HFF-Myc (cell line): ENCODE data around the gene NTM.

Source experiments
- DNase-seq: peaks from one replicate; pipeline ENCODE4 v3.0.0-alpha.2; 2011; ENCODE audit warnings: low read depth; ENCODE audit errors: extremely low read depth
- H3K4me3 ChIP-seq: replicated peaks from 2 replicates; pipeline ENCODE4 v1.5.1; 2011; ENCODE audit warnings: low read depth, mild to moderate bottlenecking, control low read depth, low read length
- TF ChIP-seq, protein P1 (sequence below): IDR thresholded peaks from 2 replicates; pipeline ENCODE4 v1.5.1; 2012; ENCODE audit warnings: mild to moderate bottlenecking, low read depth, low read length, control low read depth; ENCODE audit errors: missing control alignments

Gene NTM

DNA sequence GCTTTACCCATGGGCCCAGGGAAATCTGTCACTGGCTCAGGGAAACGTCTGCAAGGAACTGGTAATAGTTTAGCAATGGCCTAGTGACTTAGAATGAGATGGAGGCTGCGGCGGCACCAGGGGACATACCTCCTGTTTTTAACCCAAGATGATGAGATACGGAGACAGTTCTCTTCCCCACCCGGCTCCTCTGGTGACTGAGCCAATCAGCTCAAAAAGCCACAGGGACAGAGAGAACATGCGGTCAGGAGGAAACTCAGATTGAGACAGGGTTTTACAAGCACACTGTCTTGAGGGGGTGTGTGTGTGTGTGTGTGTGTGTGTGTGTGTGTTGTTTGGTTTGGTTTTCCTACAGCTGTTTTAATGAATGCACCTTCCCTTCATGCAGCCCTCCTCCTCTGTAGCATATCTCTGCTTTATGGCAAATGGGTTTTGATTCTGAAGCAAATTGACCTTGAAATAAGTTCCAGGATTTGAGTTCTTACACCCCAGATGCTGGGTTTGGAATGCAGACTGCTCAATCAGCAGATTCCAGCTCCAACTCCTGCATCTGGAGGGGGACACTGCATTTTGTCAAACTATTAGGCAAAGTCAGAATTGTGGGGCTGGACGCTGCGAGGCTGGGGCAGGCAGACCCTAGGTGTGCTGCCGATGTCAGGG is 246.2 kb downstream of the NTM start:
- no peak overlapping the region for H3K4me3 ChIP-seq
- TF ChIP-seq, protein P1, sequence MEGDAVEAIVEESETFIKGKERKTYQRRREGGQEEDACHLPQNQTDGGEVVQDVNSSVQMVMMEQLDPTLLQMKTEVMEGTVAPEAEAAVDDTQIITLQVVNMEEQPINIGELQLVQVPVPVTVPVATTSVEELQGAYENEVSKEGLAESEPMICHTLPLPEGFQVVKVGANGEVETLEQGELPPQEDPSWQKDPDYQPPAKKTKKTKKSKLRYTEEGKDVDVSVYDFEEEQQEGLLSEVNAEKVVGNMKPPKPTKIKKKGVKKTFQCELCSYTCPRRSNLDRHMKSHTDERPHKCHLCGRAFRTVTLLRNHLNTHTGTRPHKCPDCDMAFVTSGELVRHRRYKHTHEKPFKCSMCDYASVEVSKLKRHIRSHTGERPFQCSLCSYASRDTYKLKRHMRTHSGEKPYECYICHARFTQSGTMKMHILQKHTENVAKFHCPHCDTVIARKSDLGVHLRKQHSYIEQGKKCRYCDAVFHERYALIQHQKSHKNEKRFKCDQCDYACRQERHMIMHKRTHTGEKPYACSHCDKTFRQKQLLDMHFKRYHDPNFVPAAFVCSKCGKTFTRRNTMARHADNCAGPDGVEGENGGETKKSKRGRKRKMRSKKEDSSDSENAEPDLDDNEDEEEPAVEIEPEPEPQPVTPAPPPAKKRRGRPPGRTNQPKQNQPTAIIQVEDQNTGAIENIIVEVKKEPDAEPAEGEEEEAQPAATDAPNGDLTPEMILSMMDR, result no peak
- DNase-seq, result no peak

- no peak for DNase-seq
- H3K4me3 ChIP-seq, result no peak overlapping the region
- TF ChIP-seq, protein P1, result no peak
Observed at GRCh38 chr11:131618201-131618600, 247.8 kb downstream of the NTM start.

GRCh38 chr11:131622193-131622592 is 251.8 kb downstream of the NTM start:
- TF ChIP-seq, protein P1, result no peak
- DNase-seq, result no peak
- no peak overlapping the region for H3K4me3 ChIP-seq

GRCh38 chr11:131624531-131624930 is 254.1 kb downstream of the NTM start:
- no peak overlapping the region for H3K4me3 ChIP-seq
- TF ChIP-seq, protein P1, result no peak
- no peak for DNase-seq

DNA sequence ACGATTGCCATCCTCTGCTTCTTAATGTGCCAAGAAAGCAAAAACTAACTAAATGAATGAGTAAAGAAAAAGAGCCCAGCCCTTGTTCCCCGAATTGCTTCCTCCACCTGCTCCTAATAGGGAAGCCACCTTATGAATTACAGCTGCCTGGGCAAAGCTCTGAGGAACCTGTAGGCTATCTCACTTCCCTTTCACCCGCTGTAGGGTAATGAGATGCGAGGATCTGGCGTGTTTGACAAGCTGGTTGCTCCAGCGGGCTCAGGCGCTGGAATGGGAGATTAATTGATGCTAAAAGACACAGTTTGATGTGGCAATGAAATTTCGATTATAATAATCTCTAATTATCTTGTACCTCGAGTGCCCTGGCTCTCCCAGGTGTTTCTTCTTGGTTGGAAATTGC is 256.4 kb downstream of the NTM start:
- TF ChIP-seq, protein P1, result no peak
- no peak for DNase-seq
- no peak overlapping the region for H3K4me3 ChIP-seq

DNA sequence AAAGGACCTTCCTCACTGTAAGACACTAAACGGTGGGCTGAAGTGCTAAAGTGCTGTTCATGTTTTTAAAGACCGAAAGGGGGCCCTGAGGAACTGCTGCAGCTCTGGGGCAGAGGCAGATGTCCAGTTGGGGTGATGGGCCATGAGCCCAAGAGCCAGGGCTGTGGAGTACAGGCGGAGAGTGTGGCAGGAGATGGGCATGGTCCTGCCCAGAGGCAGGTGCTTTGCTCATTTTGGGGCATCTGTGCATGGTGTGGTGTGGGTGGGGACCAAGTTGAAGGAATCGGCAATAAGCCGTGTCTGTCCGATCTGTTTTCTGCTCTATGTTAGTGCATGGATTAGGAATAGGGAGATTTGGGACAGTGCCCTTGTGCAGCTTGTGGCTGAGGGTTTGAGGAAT is 258.3 kb downstream of the NTM start:
- no peak for DNase-seq
- H3K4me3 ChIP-seq, result no peak overlapping the region
- TF ChIP-seq, protein P1, result no peak
